Fibroblast of skin of right biceps (primary cell): Measurements from ENCODE around the gene DBN1.
A peak's percentile ranks its signal among the peaks of the same experiment; 100 is the strongest.
"Not testable (repeated sequence)": the region's sequence is repeated elsewhere in the genome, so short reads cannot be mapped to it uniquely, and the experiment has no call there.

Experiments
- DNase-seq: peaks from one replicate; pipeline ENCODE4 v3.0.0-alpha.2; 2013

DBN1 gene

GRCh38 chr5:177490992-177491391, 17.6 kb upstream of the DBN1 start:
- no peak for DNase-seq

DNA sequence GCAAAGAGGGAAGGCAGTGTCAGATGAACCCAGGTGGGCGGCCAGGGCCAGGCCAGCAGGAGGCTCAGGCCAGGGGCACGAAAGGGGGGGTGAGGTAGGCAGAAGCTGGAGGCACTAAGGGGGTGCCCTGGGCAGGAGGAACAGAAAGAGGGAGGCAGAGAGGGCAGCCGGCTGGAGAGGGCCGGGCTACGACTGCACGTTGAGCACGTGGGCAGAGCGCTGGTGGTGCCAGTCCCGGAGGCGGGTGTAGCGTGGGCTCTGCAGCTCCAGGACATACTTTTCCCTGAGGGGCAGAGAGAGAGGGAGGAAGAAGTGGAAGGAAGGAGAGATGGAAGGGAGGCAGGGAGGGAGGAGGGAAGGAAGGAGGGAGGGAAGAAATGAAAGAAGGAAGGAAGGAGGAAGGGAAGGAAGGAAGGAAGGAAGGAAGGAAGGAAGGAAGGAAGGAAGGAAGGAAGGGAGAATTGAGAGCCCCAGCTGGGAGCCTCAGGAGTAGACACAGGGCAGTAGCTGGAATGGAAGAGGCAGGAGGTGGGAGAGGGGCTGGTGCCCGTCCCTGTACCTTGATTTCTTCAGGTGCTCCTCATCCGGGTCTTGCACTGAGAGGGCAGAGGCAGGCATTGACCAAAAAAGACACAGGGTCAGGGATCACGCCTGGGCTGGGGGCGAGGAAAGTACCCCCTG, 17.0 kb upstream of the DBN1 start:
- no peak for DNase-seq

DNA sequence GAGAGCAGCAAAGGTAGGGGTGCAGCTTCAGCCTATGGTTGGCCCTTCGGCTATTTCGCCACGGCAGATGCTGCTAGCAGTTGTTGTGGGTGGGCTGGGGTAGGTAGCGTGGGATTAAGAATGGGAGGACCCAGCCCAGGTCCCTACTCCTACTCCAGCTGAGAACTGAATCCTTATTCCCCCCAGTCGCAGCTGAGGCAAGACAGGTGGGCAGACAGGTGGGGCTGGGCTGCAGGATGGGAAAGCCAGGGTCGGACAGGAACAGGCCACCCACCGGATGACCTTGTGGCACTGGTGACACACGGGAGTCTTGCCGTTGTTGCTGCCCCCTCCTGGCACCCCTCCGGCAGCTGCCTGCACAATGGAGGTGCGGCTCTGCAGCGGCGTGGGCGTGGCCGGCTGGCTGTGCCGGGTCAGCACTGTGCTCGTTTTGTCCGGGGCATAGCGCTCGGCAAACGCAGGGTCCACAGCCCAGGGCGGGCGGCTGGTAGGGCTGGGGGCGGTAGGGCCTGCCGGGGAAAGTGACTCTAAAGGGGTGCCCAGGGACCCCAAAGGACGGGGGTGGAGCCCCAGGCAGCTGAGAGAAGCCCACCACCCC, 15.8 kb upstream of the DBN1 start:
- DNase-seq = peak; percentile 17

- DNase-seq = peak; percentile 10
These were observed 14.5 kb upstream of the DBN1 start for GRCh38 chr5:177487975-177488374.

DNA sequence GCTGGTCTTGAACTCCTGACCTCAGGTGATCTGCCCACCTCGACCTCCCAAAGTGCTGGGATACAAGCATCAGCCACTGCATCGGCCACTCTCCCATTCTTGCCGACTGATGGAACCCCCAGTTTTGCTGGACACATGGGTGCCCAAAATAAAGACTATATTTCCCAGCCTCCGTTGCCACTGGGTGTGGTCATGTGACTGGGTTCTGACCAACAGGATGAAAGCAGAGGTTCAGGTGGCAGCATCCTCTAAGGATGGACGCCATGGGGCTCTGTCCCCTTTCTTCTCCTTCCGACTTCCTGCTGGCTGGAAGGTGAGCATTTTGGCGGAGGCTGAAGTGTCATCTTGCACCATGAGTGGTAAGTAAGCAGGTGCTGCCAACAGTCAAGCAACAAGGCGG, 13.7 kb upstream of the DBN1 start:
- DNase-seq = no peak

DNA sequence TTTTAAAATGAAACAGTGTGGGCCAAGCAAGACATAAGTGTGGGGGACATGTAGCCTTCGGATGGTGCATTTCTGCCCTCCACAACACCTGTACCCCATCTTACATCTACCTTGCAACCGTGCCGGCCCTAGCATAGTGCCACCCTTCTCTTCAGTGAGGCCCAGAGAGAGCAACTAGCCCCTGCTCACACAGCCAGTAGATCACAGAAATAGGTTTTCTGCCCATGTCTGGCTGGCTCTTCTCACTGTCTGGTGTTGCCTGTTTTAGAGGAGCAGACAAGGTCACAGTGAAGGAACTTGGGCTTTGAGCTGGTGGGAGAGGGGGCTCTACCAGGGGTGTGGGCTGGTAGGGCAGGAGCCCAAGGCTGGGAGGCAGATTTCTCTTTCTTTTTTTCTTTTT, 12.8 kb upstream of the DBN1 start:
- no peak for DNase-seq

- DNase-seq = not testable (repeated sequence)
These were observed 12.3 kb upstream of the DBN1 start for GRCh38 chr5:177485753-177486152.

DNA sequence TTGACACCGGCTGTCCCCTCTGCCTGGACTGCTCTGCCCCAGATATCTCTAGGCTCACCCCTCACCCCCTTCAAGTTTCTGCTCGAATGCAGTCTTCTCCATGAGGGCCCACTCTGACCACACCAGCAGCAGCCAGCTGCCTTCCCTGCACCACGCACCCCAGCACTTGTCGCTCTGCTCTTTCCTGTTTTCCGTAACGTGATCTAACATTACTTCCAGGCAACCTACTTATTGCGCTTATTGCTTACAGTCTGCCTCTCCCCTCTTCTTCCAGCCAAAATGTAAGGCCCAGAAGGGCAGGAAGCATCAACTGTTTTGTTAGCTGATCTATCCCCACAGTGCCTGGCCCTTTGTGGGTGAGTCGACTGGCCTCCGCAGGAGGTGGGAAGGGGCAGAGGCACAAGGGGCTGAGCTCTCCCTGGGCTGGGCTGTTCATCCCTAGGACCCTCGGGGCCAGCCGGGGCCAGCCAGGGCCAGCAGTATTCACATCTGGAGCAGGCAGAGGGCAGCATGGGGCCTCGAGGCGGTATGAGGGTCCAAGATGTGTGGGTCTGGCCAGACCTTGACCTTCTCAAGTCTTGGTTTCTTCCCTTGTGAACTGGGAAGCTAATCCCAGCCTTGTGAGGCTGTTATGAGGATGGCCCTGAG, 11.6 kb upstream of the DBN1 start:
- peak; percentile 26 for DNase-seq

GRCh38 chr5:177483994-177484901, 10.8 kb upstream of the DBN1 start:
- DNase-seq = no peak

- no peak for DNase-seq
These were observed 9.6 kb upstream of the DBN1 start for GRCh38 chr5:177483042-177483441.

DNA sequence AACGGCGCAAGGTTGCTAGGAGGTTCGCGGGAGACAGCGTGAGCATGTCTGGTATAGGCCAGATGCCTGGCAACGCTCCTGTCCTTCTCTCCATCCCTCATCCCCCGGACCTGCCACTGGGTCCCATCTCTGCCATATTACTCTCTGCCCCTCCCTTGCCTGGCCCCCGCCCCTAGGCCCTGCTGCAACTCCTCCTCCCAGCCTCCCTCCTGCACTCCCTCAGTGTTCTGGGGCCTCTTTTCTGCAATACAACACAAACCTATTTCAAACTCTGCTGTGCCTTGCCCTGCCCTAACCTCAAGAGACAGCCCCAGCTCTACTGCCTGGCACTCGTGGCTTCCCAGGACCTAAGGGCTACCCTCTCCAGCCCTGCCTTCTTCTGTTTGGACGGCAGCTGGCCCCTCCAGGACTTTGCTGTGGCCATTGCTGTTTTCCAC, 8.9 kb upstream of the DBN1 start:
- no peak for DNase-seq

- DNase-seq = no peak
These were observed 6.3 kb upstream of the DBN1 start for GRCh38 chr5:177479774-177480173.

DNA sequence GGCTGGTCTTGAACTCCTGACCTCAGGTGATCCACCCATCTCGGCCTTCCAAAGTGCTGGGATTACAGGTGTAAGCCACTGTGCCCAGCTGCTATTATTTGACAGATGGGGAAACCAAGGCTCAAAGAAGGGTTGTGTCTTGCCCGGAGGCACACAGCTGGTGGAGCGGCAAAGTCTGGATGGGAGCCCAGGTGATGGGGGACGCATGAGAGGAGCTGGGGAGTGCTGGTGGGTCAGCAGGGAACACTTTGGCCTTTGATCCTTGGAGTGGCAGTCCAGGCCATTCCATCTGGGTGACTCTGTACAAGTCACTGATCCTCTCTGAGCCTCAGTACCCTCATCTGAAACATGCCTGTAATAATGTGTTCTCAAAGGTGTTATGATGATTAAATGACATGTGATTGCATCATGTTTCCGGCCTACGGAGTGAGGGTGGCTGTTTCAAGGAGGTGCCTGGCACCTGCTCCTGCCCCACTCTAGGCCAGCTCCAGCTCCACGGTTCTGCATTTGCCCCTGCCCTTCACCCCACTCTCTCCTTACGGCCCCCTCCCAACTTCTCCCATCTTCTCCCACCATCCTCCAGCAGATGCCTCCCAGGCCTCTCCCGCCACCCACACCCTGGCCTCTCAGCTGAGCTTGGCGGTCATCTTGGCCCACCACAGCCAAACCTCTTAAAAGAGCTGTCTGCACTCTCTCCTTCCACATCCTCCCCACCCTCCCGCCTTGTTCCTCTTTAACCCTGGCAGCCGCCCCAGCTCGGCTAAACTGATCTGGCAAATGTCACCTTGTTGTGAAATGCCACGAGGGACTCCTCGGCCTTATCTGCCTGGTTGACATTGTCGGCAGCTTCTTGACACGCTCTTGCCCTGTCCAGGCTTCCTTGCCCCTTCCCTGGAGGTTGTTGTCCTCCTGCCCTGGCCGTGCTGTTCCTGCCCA, 5.5 kb upstream of the DBN1 start:
- peak; percentile 56 for DNase-seq

DNA sequence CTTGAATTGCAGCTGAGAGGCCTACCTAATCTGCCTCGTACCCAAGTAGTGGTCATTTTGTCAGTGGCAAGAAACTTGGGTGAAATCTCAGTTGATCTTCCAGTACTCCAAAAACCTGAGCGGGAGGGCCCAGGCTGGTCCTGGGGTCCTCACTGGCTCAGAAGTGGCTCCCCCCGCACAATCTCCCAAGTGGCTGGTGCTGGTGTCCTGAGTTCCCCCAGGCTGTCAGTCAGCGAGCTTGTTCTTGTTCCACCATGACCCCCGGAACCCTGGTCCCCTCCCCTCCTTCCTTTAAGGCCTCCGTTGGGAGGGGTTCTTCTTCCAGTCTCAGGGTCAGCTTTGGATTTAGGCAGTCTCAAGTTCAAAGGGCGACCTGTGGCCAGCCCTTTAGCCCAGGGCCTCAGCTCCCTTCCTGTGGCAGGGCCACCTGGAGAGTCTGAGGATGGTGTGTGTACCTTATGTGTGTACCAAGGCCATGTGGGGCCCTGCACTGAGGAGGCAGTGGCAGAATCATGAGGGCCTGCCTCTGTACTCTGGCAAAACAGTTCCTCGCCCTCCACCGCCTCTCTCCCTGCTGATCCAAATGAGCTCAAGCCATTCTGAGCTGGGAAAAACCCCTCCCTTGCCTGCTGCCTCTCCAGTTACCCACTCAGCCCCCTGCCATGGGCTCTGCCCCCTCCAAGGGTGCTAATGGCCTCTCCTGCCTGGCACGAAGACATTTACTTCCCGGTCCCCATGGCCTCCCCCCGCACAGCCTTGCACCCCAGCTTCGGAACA, 4.5 kb upstream of the DBN1 start:
- no peak for DNase-seq

- peak; percentile 66 for DNase-seq
These were observed 3.2 kb upstream of the DBN1 start for GRCh38 chr5:177476531-177477233.

DNA sequence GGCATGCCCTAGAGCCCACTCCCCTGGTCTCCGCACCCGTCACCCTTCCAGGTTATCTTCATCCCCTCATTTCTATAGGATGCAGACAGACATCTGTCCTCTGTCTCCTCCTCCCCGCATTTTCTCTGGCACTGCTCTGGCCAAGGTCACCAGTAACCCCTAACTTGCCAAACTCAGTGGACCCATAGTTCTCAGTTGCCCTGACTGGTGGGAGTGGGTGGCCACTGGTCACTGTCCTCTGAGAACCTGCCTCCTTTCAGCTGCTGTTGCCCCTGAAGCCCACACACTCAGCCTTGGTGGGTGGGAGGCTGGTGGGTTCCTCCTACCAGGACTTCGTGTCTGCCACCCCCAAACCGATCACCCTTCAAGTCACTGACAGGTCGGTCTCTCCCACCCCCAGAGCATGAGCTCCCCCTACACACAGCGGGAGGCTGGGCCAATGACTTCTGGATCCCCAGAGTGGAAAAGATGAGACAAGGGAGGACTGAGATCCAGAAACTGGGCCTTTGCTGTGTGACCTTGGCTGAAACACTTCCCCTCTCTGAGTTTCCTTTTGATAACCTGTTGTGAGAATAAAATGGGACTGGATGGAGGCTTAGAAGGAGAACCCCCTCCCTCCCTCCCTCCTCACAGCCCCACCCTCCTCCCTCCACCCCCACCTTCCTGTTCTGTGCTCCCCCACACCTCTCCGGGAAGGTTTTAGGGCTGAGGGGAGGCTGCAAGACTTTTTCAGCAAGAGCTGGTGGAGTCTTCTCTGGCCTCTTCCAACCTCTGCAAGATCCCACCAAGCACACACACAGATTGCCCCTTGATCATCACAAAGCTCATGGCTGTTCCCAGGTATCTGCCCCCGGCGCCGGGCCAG, 2.4 kb upstream of the DBN1 start:
- DNase-seq = no peak

GRCh38 chr5:177474846-177475562, 1.6 kb upstream of the DBN1 start:
- DNase-seq = no peak

- DNase-seq = no peak
These were observed 605 bp upstream of the DBN1 start for GRCh38 chr5:177474002-177474476.
